ENCODE results near the gene MLPH. TPM values are rescaled to one million over a fixed set of nuclear protein-coding genes. Genes with fewer than 3 reads are reported as not detected.

Gene MLPH
- total and polyA plus RNA-seq, 9 of the 15 experiments (the other 6 are each of a cell fraction or from before 2014, with no cell fraction given): 0.22 TPM; not detected in 8

- no peak for TF ChIP-seq CREB3L1 (IDR thresholded peaks at IDR 0.05; ENCODE audit: borderline replicate concordance, low read depth)
- TF ChIP-seq CBX5 (IDR thresholded peaks at IDR 0.05; ENCODE audit: borderline replicate concordance, low read depth): no peak
- TF ChIP-seq BDP1 (IDR thresholded peaks at IDR 0.05; ENCODE audit: insufficient read depth, insufficient read length): no peak
- TF ChIP-seq, protein P1, sequence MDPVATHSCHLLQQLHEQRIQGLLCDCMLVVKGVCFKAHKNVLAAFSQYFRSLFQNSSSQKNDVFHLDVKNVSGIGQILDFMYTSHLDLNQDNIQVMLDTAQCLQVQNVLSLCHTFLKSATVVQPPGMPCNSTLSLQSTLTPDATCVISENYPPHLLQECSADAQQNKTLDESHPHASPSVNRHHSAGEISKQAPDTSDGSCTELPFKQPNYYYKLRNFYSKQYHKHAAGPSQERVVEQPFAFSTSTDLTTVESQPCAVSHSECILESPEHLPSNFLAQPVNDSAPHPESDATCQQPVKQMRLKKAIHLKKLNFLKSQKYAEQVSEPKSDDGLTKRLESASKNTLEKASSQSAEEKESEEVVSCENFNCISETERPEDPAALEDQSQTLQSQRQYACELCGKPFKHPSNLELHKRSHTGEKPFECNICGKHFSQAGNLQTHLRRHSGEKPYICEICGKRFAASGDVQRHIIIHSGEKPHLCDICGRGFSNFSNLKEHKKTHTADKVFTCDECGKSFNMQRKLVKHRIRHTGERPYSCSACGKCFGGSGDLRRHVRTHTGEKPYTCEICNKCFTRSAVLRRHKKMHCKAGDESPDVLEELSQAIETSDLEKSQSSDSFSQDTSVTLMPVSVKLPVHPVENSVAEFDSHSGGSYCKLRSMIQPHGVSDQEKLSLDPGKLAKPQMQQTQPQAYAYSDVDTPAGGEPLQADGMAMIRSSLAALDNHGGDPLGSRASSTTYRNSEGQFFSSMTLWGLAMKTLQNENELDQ (CRISPR knock-in tag; IDR thresholded peaks at IDR 0.05; ENCODE audit: borderline replicate concordance): no peak
Measured at GRCh38 chr2:237479747-237480146, 7.3 kb upstream of the MLPH start (continued).

DNA sequence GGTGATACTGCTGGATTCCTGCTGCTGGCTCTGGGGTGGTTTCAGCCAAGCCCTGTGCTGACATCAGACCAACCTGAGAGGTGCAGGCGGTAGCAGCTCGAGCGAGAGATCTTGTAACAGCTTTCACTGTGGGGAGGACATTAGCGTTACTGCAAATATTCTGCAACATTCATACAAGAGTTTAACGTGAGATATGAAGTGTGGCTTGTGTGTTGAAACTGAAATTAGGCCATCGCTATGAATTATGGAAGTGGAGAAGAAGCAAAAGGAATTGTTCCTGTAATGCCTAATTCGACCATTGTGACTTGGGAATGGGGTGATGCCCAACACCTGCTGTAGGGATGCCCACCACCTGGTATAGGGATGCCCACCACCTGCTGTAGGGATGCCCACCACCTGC is 6.5 kb upstream of the MLPH start:
- H3K9ac ChIP-seq (ENCODE audit: insufficient read depth in 1 of 2, low read depth in 2 of 2, low read length in 2 of 2): no peak overlapping the region
- H3K36me3 ChIP-seq (ENCODE audit: control insufficient read depth, insufficient read depth, low read length): no peaks in the 10 kb centered on the region
- no peak overlapping the region for H3K27ac ChIP-seq (ENCODE audit: extremely low read depth, low read depth, low read length)
- TF ChIP-seq ZNF699 (CRISPR knock-in tag; IDR thresholded peaks at IDR 0.05; ENCODE audit: insufficient replicate concordance) (no peak), WHSC1 (IDR thresholded peaks at IDR 0.05; ENCODE audit: low read length) (no peak), NFXL1 (CRISPR knock-in tag; IDR thresholded peaks at IDR 0.05) (no peak)
- no peaks in the 10 kb centered on the region for H4K20me1 ChIP-seq (replicated peaks; ENCODE audit: control insufficient read depth, insufficient read depth, low read length)
- H3K9me3 ChIP-seq (replicated peaks; ENCODE audit: control insufficient read depth, insufficient read depth, low read depth, low read length): no peaks in the 10 kb centered on the region
- no TSS peak for BruUV-seq (replicated peaks)
- no peak for FAIRE-seq
- ChIA-PET CTCF (ENCODE audit: low intra/inter-chr PET ratio) (no interaction called here), POLR2A (no interaction called here)
- peaks cover 0 to 32% of the 10 kb centered on the region in 2 experiments; a peak in 3 of 5 replicates for H3K27me3 ChIP-seq (ENCODE audit: control insufficient read depth in 2 of 2, insufficient read depth in 2 of 2, low read length in 2 of 2)
- no peak overlapping the region for H2AFZ ChIP-seq (ENCODE audit: low read depth, low read length)
- H3K4me3 ChIP-seq: no peak overlapping the region
- no peak overlapping the region for H3K4me2 ChIP-seq (ENCODE audit: insufficient read depth, low read length)
- WGBS (ENCODE audit: insufficient coverage, low coverage, missing lambda C conversion rate): 0% methylated on average over 7 of the region's 7 CpGs
- no peak for ATAC-seq
- peaks cover 0 to 3% of the 10 kb centered on the region in 2 experiments; a peak in 3 of 5 replicates for H3K4me1 ChIP-seq (replicated peaks in 1 of 2; ENCODE audit: control insufficient read depth in 2 of 2, insufficient read depth in 2 of 2, low read length in 2 of 2)
- DNase-seq (ENCODE audit: extremely low read depth in 1 of 4, low spot score in 3 of 4): no peak
- intact Hi-C loops (cut with micrococcal nuclease) (no loop called here), in situ Hi-C loops (cut with MboI) (no loop called here)
- H3K79me2 ChIP-seq (ENCODE audit: control insufficient read depth, insufficient read depth, low read length): no peaks in the 10 kb centered on the region
- no peaks in the 10 kb centered on the region for H3K9me1 ChIP-seq (ENCODE audit: control insufficient read depth, insufficient read depth, low read length)

Data from K562 (cell line).